Measurements from ENCODE around the gene RAB11A. TPM values are rescaled to one million over a fixed set of nuclear protein-coding genes. Genes with fewer than 3 reads are reported as not detected.

Gene RAB11A
- total and polyA plus RNA-seq, 9 of the 15 experiments (the other 6 are each of a cell fraction or from before 2014, with no cell fraction given): 129 to 369 (median 245) TPM

DNA sequence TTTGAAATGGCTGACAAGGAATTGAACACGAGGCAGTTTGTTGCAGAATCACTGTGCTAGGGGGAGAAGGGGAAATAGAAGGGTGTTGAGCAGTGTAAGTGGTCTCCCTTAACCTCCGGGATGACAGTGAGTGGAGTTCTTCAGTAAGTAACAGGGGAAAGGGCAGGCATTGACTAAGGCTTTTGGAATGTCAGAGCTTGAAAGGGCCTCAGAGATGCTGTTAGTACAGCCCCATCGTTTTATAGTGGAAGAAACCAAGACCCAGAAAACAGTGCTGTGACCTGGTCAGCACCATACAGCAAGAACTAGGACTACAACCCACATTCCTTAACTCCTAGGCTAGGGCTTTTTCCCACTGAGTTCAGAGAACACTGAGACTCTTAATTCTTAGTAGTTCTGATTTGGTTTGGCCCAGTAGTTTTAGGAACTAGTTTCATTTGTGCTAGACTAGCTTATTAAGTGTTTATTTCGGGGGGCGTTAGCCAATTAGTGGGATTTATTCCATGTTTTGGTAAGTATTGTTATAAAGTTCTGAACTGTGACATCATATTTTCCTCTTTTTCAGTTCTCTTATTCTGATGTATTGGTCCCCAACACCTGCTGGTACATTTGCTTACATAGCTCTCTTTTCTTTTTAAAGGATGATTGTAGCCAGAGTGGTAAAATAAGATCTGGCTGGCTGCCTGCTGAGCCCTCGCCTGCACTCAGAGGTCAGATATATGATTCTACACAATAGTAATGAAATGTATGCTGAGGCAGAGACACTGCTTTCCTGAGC is 34.2 kb downstream of the RAB11A start (continued):
- TF ChIP-seq, protein P1, sequence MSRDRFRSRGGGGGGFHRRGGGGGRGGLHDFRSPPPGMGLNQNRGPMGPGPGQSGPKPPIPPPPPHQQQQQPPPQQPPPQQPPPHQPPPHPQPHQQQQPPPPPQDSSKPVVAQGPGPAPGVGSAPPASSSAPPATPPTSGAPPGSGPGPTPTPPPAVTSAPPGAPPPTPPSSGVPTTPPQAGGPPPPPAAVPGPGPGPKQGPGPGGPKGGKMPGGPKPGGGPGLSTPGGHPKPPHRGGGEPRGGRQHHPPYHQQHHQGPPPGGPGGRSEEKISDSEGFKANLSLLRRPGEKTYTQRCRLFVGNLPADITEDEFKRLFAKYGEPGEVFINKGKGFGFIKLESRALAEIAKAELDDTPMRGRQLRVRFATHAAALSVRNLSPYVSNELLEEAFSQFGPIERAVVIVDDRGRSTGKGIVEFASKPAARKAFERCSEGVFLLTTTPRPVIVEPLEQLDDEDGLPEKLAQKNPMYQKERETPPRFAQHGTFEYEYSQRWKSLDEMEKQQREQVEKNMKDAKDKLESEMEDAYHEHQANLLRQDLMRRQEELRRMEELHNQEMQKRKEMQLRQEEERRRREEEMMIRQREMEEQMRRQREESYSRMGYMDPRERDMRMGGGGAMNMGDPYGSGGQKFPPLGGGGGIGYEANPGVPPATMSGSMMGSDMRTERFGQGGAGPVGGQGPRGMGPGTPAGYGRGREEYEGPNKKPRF (IDR thresholded peaks at IDR 0.05; ENCODE audit: low read depth, low read length): no peak
- TF ChIP-seq, protein P2, sequence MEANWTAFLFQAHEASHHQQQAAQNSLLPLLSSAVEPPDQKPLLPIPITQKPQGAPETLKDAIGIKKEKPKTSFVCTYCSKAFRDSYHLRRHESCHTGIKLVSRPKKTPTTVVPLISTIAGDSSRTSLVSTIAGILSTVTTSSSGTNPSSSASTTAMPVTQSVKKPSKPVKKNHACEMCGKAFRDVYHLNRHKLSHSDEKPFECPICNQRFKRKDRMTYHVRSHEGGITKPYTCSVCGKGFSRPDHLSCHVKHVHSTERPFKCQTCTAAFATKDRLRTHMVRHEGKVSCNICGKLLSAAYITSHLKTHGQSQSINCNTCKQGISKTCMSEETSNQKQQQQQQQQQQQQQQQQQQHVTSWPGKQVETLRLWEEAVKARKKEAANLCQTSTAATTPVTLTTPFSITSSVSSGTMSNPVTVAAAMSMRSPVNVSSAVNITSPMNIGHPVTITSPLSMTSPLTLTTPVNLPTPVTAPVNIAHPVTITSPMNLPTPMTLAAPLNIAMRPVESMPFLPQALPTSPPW (CRISPR knock-in tag; IDR thresholded peaks at IDR 0.05): no peak
- TF ChIP-seq, protein P3, sequence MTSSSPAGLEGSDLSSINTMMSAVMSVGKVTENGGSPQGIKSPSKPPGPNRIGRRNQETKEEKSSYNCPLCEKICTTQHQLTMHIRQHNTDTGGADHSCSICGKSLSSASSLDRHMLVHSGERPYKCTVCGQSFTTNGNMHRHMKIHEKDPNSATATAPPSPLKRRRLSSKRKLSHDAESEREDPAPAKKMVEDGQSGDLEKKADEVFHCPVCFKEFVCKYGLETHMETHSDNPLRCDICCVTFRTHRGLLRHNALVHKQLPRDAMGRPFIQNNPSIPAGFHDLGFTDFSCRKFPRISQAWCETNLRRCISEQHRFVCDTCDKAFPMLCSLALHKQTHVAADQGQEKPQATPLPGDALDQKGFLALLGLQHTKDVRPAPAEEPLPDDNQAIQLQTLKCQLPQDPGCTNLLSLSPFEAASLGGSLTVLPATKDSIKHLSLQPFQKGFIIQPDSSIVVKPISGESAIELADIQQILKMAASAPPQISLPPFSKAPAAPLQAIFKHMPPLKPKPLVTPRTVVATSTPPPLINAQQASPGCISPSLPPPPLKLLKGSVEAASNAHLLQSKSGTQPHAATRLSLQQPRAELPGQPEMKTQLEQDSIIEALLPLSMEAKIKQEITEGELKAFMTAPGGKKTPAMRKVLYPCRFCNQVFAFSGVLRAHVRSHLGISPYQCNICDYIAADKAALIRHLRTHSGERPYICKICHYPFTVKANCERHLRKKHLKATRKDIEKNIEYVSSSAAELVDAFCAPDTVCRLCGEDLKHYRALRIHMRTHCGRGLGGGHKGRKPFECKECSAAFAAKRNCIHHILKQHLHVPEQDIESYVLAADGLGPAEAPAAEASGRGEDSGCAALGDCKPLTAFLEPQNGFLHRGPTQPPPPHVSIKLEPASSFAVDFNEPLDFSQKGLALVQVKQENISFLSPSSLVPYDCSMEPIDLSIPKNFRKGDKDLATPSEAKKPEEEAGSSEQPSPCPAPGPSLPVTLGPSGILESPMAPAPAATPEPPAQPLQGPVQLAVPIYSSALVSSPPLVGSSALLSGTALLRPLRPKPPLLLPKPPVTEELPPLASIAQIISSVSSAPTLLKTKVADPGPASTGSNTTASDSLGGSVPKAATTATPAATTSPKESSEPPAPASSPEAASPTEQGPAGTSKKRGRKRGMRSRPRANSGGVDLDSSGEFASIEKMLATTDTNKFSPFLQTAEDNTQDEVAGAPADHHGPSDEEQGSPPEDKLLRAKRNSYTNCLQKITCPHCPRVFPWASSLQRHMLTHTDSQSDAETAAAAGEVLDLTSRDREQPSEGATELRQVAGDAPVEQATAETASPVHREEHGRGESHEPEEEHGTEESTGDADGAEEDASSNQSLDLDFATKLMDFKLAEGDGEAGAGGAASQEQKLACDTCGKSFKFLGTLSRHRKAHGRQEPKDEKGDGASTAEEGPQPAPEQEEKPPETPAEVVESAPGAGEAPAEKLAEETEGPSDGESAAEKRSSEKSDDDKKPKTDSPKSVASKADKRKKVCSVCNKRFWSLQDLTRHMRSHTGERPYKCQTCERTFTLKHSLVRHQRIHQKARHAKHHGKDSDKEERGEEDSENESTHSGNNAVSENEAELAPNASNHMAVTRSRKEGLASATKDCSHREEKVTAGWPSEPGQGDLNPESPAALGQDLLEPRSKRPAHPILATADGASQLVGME (CRISPR knock-in tag; IDR thresholded peaks at IDR 0.05): no peak

Measured in K562 (cell line).